C4-2B (cell line): ENCODE measurements around the gene DPYSL3.

Experiments used
- CTCF ChIP-seq: fragments of 450-650 bp; conservative IDR thresholded peaks from 2 replicates; pipeline ENCODE4 v1.5.1; 2017; ENCODE audit warnings: mild to moderate bottlenecking
- ZFX ChIP-seq: fragments of 450-650 bp; IDR thresholded peaks from 2 replicates; pipeline ENCODE4 v1.6.1; 2017

- TF ChIP-seq CTCF (no peak), ZFX (no peak)
Observed at GRCh38 chr5:147504011-147504410, 5.9 kb downstream of the DPYSL3 start.
